ENCODE measurements around the gene PDE7B.
A peak's percentile ranks its signal among the peaks of the same experiment; 100 is the strongest.
"Not testable (repeated sequence)": the region's sequence is repeated elsewhere in the genome, so short reads cannot be mapped to it uniquely, and the experiment has no call there.

The PDE7B gene

GRCh38 chr6:135850882-135851281, 619 bp upstream of the PDE7B start:
- no peak for DNase-seq
- ATAC-seq: no peak

- ATAC-seq (no peak), DNase-seq (no peak)
These were observed 1.2 kb downstream of the PDE7B start for GRCh38 chr6:135852746-135853145.

GRCh38 chr6:135853227-135853626, 1.7 kb downstream of the PDE7B start:
- ATAC-seq: no peak

GRCh38 chr6:135853986-135854385, 2.5 kb downstream of the PDE7B start:
- no peak for DNase-seq
- no peak for ATAC-seq

More at GRCh38 chr6:135853227-135853626, 1.7 kb downstream of the PDE7B start:
- DNase-seq: no peak

GRCh38 chr6:135854799-135855198, 3.3 kb downstream of the PDE7B start:
- DNase-seq (no peak), ATAC-seq (peak; percentile 16)

GRCh38 chr6:135858931-135859330, 7.4 kb downstream of the PDE7B start:
- no peak for ATAC-seq
- no peak for DNase-seq

GRCh38 chr6:135860361-135860760, 8.9 kb downstream of the PDE7B start:
- ATAC-seq (no peak), DNase-seq (no peak)

GRCh38 chr6:135861189-135861588, 9.7 kb downstream of the PDE7B start:
- no peak for ATAC-seq
- DNase-seq: no peak

- ATAC-seq: not testable (repeated sequence)
These were observed 13.4 kb downstream of the PDE7B start for GRCh38 chr6:135864929-135865328.

GRCh38 chr6:135866445-135867123, 15.1 kb downstream of the PDE7B start:
- DNase-seq (no peak), ATAC-seq (no peak)

More at GRCh38 chr6:135864929-135865328, 13.4 kb downstream of the PDE7B start:
- DNase-seq: not testable (repeated sequence)

GRCh38 chr6:135867332-135867731, 15.8 kb downstream of the PDE7B start:
- DNase-seq (no peak), ATAC-seq (no peak)

- DNase-seq (no peak), ATAC-seq (peak; percentile 94)
These were observed 18.4 kb downstream of the PDE7B start for GRCh38 chr6:135869857-135870256.

- DNase-seq (no peak), ATAC-seq (no peak)
These were observed 19.2 kb downstream of the PDE7B start for GRCh38 chr6:135870722-135871121.

- ATAC-seq (no peak), DNase-seq (no peak)
These were observed 19.8 kb downstream of the PDE7B start for GRCh38 chr6:135871296-135871695.

- DNase-seq: no peak
- no peak for ATAC-seq
These were observed 20.4 kb downstream of the PDE7B start for GRCh38 chr6:135871878-135872277.

GRCh38 chr6:135875446-135875845, 23.9 kb downstream of the PDE7B start:
- no peak for DNase-seq
- ATAC-seq: no peak

- DNase-seq (no peak), ATAC-seq (no peak)
These were observed 24.6 kb downstream of the PDE7B start for GRCh38 chr6:135876058-135876457.

GRCh38 chr6:135877666-135878065, 26.2 kb downstream of the PDE7B start:
- ATAC-seq (no peak), DNase-seq (no peak)

- peak; percentile 55 for DNase-seq
These were observed 28.8 kb downstream of the PDE7B start for GRCh38 chr6:135880066-135880972.

GRCh38 chr6:135883045-135883444, 31.5 kb downstream of the PDE7B start:
- DNase-seq (no peak), ATAC-seq (no peak)

More at GRCh38 chr6:135880066-135880972, 28.8 kb downstream of the PDE7B start:
- peak; percentile 96 for ATAC-seq

- DNase-seq (no peak), ATAC-seq (no peak)
These were observed 32.0 kb downstream of the PDE7B start for GRCh38 chr6:135883536-135883935.

GRCh38 chr6:135884136-135884535, 32.6 kb downstream of the PDE7B start:
- DNase-seq (no peak), ATAC-seq (no peak)

- no peak for DNase-seq
- ATAC-seq: no peak
These were observed 35.6 kb downstream of the PDE7B start for GRCh38 chr6:135887069-135887468.

Data from stimulated activated naive CD8-positive, alpha-beta T cell treated with anti-CD3 and anti-CD28 coated beads, Interleukin-15, Interleukin-2, amounts not matched to agents 100 U/mL and 50 U/mL, for 24 hours (primary cell).